ENCODE measurements around the gene TYK2. TPM values are rescaled to one million over a fixed set of nuclear protein-coding genes. Genes with fewer than 3 reads are reported as not detected.
A peak's percentile ranks its signal among the peaks of the same experiment; 100 is the strongest.

TYK2 gene
- total RNA-seq, 4 donors from 2014 or later, result 50.5 to 71.6 (median 65.9) TPM

DNA sequence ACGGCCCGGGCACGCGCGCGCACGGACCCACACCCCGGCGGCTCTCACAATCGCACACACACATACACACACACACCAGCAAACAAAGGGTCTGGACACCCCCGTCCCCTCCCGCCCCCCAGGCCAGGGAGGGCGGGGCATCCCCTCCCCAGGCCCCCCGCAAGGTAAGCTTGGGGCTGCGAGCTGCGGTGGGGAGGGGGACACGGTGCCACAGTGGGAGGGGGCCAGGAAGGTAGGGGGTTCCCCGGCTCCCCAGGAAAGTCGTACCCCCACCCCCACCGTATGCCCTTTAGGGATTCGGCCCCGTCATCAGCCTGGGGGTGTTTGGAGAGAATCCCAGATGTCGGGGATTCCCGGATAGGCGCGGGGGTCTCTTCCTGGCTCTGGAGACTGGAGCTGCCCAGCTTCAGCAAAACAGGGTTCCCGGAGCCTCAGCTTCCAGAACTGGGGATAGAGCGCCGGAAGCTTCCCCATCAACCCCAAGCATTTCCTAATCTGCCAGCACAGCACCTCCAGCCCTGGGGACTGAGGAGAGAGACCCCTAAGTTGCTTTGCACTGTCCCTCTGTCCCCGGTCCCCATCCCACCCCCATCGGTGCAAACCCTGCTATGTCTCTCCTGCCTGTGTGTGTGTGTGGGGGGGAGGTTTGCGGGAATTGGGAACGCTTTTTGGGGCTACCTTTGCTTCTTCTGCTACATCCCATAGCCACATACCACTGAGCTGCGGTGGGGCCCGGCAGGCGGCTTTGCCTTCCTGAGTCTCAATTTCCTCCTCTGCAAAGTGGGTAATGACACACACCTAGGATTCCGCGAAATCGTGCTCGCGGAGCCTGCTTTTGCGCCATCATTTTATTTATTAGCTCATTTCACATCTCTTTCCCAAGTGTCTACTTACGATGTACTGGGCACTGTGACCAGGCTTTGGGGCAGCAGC, 24.8 kb upstream of the TYK2 start:
- Histone ChIP-seq H3K4me3 (peak overlapping the region; percentile 81 to 99 (median 92)), H3K27me3 (peaks cover 0 to 59% (median 15%) of the 10 kb centered on the region in 4 donors), H3K27ac (replicated peaks in 1 of 4) (no peak overlapping the region), H3K9me3 (no peaks in the 10 kb centered on the region), H3K36me3 (peaks cover 0 to 1% (median 0%) of the 10 kb centered on the region in 4 donors), H3K4me1 (peaks cover 41 to 48% (median 47%) of the 10 kb centered on the region in 4 donors)
- intact Hi-C loops (cut with DNase I), result loop anchor here (1.0 to 10.0 kb wide), 2 partner anchors 19 to 160 kb away; partner anchors contain the start of genes CDKN2D and KRI1
- WGBS, result 6% methylated on average over 36 of the region's 43 CpGs
- TF ChIP-seq, protein P1, sequence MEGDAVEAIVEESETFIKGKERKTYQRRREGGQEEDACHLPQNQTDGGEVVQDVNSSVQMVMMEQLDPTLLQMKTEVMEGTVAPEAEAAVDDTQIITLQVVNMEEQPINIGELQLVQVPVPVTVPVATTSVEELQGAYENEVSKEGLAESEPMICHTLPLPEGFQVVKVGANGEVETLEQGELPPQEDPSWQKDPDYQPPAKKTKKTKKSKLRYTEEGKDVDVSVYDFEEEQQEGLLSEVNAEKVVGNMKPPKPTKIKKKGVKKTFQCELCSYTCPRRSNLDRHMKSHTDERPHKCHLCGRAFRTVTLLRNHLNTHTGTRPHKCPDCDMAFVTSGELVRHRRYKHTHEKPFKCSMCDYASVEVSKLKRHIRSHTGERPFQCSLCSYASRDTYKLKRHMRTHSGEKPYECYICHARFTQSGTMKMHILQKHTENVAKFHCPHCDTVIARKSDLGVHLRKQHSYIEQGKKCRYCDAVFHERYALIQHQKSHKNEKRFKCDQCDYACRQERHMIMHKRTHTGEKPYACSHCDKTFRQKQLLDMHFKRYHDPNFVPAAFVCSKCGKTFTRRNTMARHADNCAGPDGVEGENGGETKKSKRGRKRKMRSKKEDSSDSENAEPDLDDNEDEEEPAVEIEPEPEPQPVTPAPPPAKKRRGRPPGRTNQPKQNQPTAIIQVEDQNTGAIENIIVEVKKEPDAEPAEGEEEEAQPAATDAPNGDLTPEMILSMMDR (IDR thresholded peaks at IDR 0.05), result no peak
- no peak for TF ChIP-seq POLR2AphosphoS5 (IDR thresholded peaks at IDR 0.05)
- no peak for TF ChIP-seq EP300 (IDR thresholded peaks at IDR 0.05)
- no peak for TF ChIP-seq POLR2A (IDR thresholded peaks at IDR 0.05; ENCODE audit: low read depth)
- DNase-seq (ENCODE audit: extremely low spot score), result no peak

DNA sequence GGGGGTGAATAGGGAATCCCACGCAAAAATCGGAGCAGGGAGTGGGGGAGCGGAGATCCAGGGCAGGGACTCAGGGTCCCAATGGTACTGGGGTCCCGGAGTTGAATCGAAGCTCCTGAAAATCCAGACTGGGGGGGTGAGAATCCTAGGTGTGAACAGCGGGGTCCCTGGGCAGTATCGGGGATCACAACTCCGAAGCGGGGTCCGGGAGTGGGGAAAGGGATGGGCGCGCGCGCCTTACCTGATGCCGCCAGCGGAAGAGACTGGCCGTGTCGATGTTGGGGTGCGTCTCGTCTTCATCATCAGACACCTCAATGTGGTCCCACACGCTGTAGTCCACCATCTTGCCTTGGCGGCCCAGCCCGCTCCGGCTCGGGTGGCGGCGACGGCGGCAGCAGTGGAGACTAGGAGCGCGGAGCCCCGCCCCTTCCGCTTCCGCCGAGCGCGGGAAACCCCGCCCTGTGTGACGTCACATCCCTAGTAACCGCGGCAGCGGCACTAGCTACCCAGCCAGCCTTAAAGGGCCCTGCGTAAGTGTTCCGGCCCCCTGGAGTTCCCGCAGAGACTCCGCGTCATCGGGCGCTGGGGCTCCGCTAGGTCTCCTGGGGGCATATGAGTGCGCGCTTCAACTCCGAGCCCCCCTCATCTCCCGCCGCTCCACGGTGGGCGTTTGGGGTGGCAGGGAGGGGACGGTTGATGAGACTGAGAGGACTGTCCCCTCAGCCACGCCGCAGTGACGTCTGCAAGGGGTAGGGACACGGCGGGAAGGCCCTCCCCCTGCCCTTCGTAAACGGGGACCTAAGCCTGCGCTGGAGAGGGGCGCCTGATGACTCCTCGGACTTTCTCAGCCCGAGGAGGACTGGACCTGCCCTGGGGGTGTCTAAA, 23.0 kb upstream of the TYK2 start, which contains the start of gene CDC37:
Gene CDC37, minus strand, starts transcription at position 406 of the 885 bp plus-strand sequence. Its CDS starts 63 bp downstream, at position 343.
- Histone ChIP-seq H3K9me3 (no peaks in the 10 kb centered on the region), H3K27ac (replicated peaks in 1 of 4) (peak within 1 kb of the TSS; percentile 75 to 90 (median 86)), H3K4me1 (peaks cover 50 to 65% (median 58%) of the 10 kb centered on the region in 4 donors), H3K4me3 (peak within 1 kb of the TSS; percentile 81 to 99 (median 92)), H3K36me3 (peaks cover 0 to 5% (median 1%) of the 10 kb centered on the region in 4 donors), H3K27me3 (peaks cover 0 to 41% (median 12%) of the 10 kb centered on the region in 4 donors)
- peak; percentile 99 for DNase-seq (ENCODE audit: extremely low spot score)
- TF ChIP-seq EP300 (IDR thresholded peaks at IDR 0.05) (no peak), POLR2A (IDR thresholded peaks at IDR 0.05; ENCODE audit: low read depth) (peak; percentile 66), POLR2AphosphoS5 (IDR thresholded peaks at IDR 0.05) (peak; percentile 94 to 96)
- TF ChIP-seq, protein P1 (IDR thresholded peaks at IDR 0.05), result peak in 1 of 3 experiments; percentile 26
- 2% methylated on average over 32 of the region's 69 CpGs for WGBS
- intact Hi-C loops (cut with DNase I), result loop anchor here (1.0 to 10.0 kb wide), 2 partner anchors 21 to 161 kb away; partner anchors contain the start of genes CDKN2D and KRI1

DNA sequence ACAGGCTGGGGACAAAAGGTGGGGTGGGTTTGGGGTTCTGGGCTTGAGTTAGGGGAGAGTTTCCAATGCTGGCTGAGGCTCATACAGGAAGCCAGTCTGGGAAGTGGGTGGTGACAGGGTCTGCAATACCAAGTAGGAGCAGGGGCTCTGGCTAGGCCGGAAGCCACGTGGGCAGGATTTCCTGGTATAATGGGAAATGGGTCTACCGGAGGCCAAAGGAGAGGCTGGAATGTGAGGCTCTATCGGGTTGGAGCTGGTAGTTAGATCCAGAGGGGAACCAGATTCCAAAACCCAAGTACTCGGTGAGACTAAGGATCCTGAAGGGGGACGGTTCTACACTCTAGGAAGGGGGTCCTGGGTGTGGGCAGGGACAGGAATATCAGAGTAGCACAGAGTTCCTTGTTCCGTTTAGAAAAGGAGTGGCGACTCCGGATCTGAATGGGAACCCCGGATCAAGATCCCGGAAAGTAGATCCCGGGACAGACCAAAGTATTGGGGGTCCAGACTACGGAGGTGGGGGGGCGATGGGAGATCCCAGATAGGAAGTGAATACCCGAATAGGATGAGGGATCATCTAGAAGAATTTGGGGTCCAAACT, 22.2 kb upstream of the TYK2 start:
- 2% methylated on average over 15 of the region's 15 CpGs for WGBS
- peak overlapping the region; percentile 75 to 90 (median 86) for H3K27ac ChIP-seq (replicated peaks in 1 of 4)

More for the DNA sequence above, 22.2 kb upstream of the TYK2 start:
- intact Hi-C loops (cut with DNase I), result loop anchor here (10.0 kb wide), 1 partner anchor 162 kb away; the partner anchor contains the start of genes CDKN2D and KRI1
- H3K4me3 ChIP-seq, result peak overlapping the region; percentile 81 to 99 (median 92)
- H3K4me1 ChIP-seq, result peaks cover 58 to 73% (median 66%) of the 10 kb centered on the region in 4 donors
- TF ChIP-seq POLR2AphosphoS5 (IDR thresholded peaks at IDR 0.05) (peak; percentile 43 to 61), EP300 (IDR thresholded peaks at IDR 0.05) (no peak), POLR2A (IDR thresholded peaks at IDR 0.05; ENCODE audit: low read depth) (no peak)
- TF ChIP-seq, protein P1 (IDR thresholded peaks at IDR 0.05), result no peak
- no peak for DNase-seq (ENCODE audit: extremely low spot score)
- no peaks in the 10 kb centered on the region for H3K9me3 ChIP-seq
- H3K36me3 ChIP-seq, result peaks cover 0 to 13% (median 1%) of the 10 kb centered on the region in 4 donors
- H3K27me3 ChIP-seq, result peaks cover 0 to 33% (median 12%) of the 10 kb centered on the region in 4 donors
